GM19099 (cell line): ENCODE data around the gene CAST.

Experiments
- POLR2A ChIP-seq: IDR thresholded peaks from 3 replicates; pipeline ENCODE4 v1.6.1; 2011; ENCODE audit warnings: low read depth; ENCODE audit not compliant: insufficient read length; ENCODE audit errors: extremely low read depth

The CAST gene

GRCh38 chr5:96655085-96655484, 7.1 kb upstream of the CAST start:
- TF ChIP-seq POLR2A = no peak

- TF ChIP-seq POLR2A = no peak
Observed at GRCh38 chr5:96655506-96655905, 6.7 kb upstream of the CAST start.

- TF ChIP-seq POLR2A = no peak
Observed at GRCh38 chr5:96657068-96657467, 5.1 kb upstream of the CAST start.

GRCh38 chr5:96658272-96658671, 3.9 kb upstream of the CAST start:
- TF ChIP-seq POLR2A = no peak

GRCh38 chr5:96659170-96659569, 3.0 kb upstream of the CAST start:
- TF ChIP-seq POLR2A = no peak

GRCh38 chr5:96660971-96661854, 963 bp upstream of the CAST start:
- no peak for TF ChIP-seq POLR2A

- peak; percentile 14 for TF ChIP-seq POLR2A
Observed at GRCh38 chr5:96662725-96663518, 746 bp downstream of the CAST start.

- TF ChIP-seq POLR2A = no peak
Observed at GRCh38 chr5:96663608-96664007, 1.4 kb downstream of the CAST start.

- no peak for TF ChIP-seq POLR2A
Observed at GRCh38 chr5:96664669-96665068, 2.5 kb downstream of the CAST start.

GRCh38 chr5:96668725-96669124, 6.5 kb downstream of the CAST start:
- TF ChIP-seq POLR2A = no peak

- no peak for TF ChIP-seq POLR2A
Observed at GRCh38 chr5:96669909-96670308, 7.7 kb downstream of the CAST start.

GRCh38 chr5:96671441-96671840, 9.3 kb downstream of the CAST start:
- TF ChIP-seq POLR2A = no peak

- no peak for TF ChIP-seq POLR2A
Observed at GRCh38 chr5:96673127-96673526, 11.0 kb downstream of the CAST start.

GRCh38 chr5:96675882-96676281, 13.7 kb downstream of the CAST start:
- no peak for TF ChIP-seq POLR2A

- TF ChIP-seq POLR2A = no peak
Observed at GRCh38 chr5:96677496-96677895, 15.3 kb downstream of the CAST start.

- no peak for TF ChIP-seq POLR2A
Observed at GRCh38 chr5:96679293-96679692, 17.1 kb downstream of the CAST start.
